ENCODE measurements around the gene ARNT2. TPM values are rescaled to one million over a fixed set of nuclear protein-coding genes. Genes with fewer than 3 reads are reported as not detected.

ARNT2 gene
- total RNA-seq, 2 experiments from 2014 or later, result not detected

- CTCF ChIA-PET (ENCODE audit: unreplicated experiment), result interaction anchor here (0.6 kb wide), 1 partner anchor 1567 kb away, joined by 3 read pairs; no protein-coding TSS in a partner anchor
- Histone ChIP-seq H3K4me2 (ENCODE audit: low read length) (no peak overlapping the region), H3K79me2 (ENCODE audit: insufficient read depth, low read depth, low read length) (no peaks in the 10 kb centered on the region), H3K4me3 (ENCODE audit: low read depth, low read length, poor library complexity, severe bottlenecking) (no peak overlapping the region), H3K9me2 (ENCODE audit: insufficient read depth, low read length) (no peaks in the 10 kb centered on the region), H4K20me1 (ENCODE audit: insufficient read depth, low read length) (no peaks in the 10 kb centered on the region), H3K9me3 (ENCODE audit: low read length) (0 out of 2 replicates have a peak, but pooled peaks cover 6% of the 10 kb centered on the region), H3K36me3 (ENCODE audit: insufficient read depth, low read length) (no peaks in the 10 kb centered on the region), H2AFZ (ENCODE audit: low read length) (no peak overlapping the region), H3K27ac (ENCODE audit: low read depth, low read length, poor library complexity, severe bottlenecking) (no peak overlapping the region), H3K4me1 (ENCODE audit: insufficient read depth, low read length, poor library complexity, severe bottlenecking) (no peaks in the 10 kb centered on the region)
- no peak for TF ChIP-seq EZH2phosphoT487 (IDR thresholded peaks at IDR 0.05; ENCODE audit: borderline replicate concordance, low read depth, low read length)
- TF ChIP-seq CTCF (conservative IDR thresholded peaks at IDR 0.05; ENCODE audit: low read length), result no peak
- DNase-seq (ENCODE audit: low spot score), result no peak
- BruUV-seq (replicated peaks), result no TSS peak
- POLR2A ChIA-PET, result interaction anchor here (0.6 to 0.7 kb wide), 2 partner anchors 73 to 129 kb away, joined by 3 read pairs; no protein-coding TSS in a partner anchor
- intact Hi-C loops (cut with micrococcal nuclease; ENCODE audit: unreplicated experiment), result no loop called here
Observed at GRCh38 chr15:80473286-80474223, 69.4 kb downstream of the ARNT2 start.

- Histone ChIP-seq H2AFZ (ENCODE audit: low read length) (no peak overlapping the region), H3K4me2 (ENCODE audit: low read length) (no peak overlapping the region), H3K9me3 (ENCODE audit: low read length) (0 out of 2 replicates have a peak, but pooled peaks cover 6% of the 10 kb centered on the region), H3K4me3 (ENCODE audit: low read depth, low read length, poor library complexity, severe bottlenecking) (no peak overlapping the region), H3K79me2 (ENCODE audit: insufficient read depth, low read depth, low read length) (no peaks in the 10 kb centered on the region), H3K9me2 (ENCODE audit: insufficient read depth, low read length) (no peaks in the 10 kb centered on the region), H3K4me1 (ENCODE audit: insufficient read depth, low read length, poor library complexity, severe bottlenecking) (no peaks in the 10 kb centered on the region), H3K36me3 (ENCODE audit: insufficient read depth, low read length) (no peaks in the 10 kb centered on the region), H3K27ac (ENCODE audit: low read depth, low read length, poor library complexity, severe bottlenecking) (no peak overlapping the region), H4K20me1 (ENCODE audit: insufficient read depth, low read length) (no peaks in the 10 kb centered on the region)
- TF ChIP-seq CTCF (conservative IDR thresholded peaks at IDR 0.05; ENCODE audit: low read length) (no peak), EZH2phosphoT487 (IDR thresholded peaks at IDR 0.05; ENCODE audit: borderline replicate concordance, low read depth, low read length) (no peak)
- no TSS peak for BruUV-seq (replicated peaks)
- CTCF ChIA-PET (ENCODE audit: unreplicated experiment), result no interaction called here
- POLR2A ChIA-PET, result interaction anchor here (0.6 to 0.7 kb wide), 3 partner anchors 74 to 176 kb away, joined by 3 read pairs; no protein-coding TSS in a partner anchor
- intact Hi-C loops (cut with micrococcal nuclease; ENCODE audit: unreplicated experiment), result no loop called here
- DNase-seq (ENCODE audit: low spot score), result no peak
Observed at GRCh38 chr15:80474224-80475215, 70.3 kb downstream of the ARNT2 start.

All from OCI-LY7 (cell line).